GM19397 (cell line): ENCODE data around the gene OR2Z1.
"Not testable (repeated sequence)": the region's sequence is repeated elsewhere in the genome, so short reads cannot be mapped to it uniquely, and the experiment has no call there.

Experiments used
- ATAC-seq: cut with Tn5 transposase; IDR thresholded peaks from one replicate; pipeline ENCODE4 v1.9.1; 2021; ENCODE audit warnings: mild to moderate bottlenecking, moderate library complexity; ENCODE audit not compliant: unreplicated experiment

The OR2Z1 gene

GRCh38 chr19:8702350-8702749 is 19.1 kb upstream of the OR2Z1 start:
- ATAC-seq = no peak

GRCh38 chr19:8703223-8703622 is 18.2 kb upstream of the OR2Z1 start:
- no peak for ATAC-seq

GRCh38 chr19:8705304-8705703 is 16.1 kb upstream of the OR2Z1 start:
- ATAC-seq = not testable (repeated sequence)

GRCh38 chr19:8705742-8706141 is 15.7 kb upstream of the OR2Z1 start:
- ATAC-seq = no peak

- not testable (repeated sequence) for ATAC-seq
These were observed 11.1 kb upstream of the OR2Z1 start for GRCh38 chr19:8710337-8710736.

- ATAC-seq = no peak
These were observed 598 bp downstream of the OR2Z1 start for GRCh38 chr19:8722032-8722431.

GRCh38 chr19:8724276-8724675 is 2.8 kb downstream of the OR2Z1 start:
- ATAC-seq = no peak

GRCh38 chr19:8731428-8732169 is 10.2 kb downstream of the OR2Z1 start:
- no peak for ATAC-seq

GRCh38 chr19:8738377-8738776 is 16.9 kb downstream of the OR2Z1 start:
- ATAC-seq = no peak

GRCh38 chr19:8739291-8740065 is 18.0 kb downstream of the OR2Z1 start:
- not testable (repeated sequence) for ATAC-seq

- not testable (repeated sequence) for ATAC-seq
These were observed 45.8 kb downstream of the OR2Z1 start for GRCh38 chr19:8767257-8767656.

GRCh38 chr19:8769265-8769664 is 47.8 kb downstream of the OR2Z1 start:
- ATAC-seq = not testable (repeated sequence)

- ATAC-seq = not testable (repeated sequence)
These were observed 52.2 kb downstream of the OR2Z1 start for GRCh38 chr19:8773587-8773986.
